Tibial nerve (tissue), 3 donors: ENCODE data around the gene ATG5.

ENCODE experiments used
- POLR2A ChIP-seq, 2 donors: fragments of 450-650 bp; IDR thresholded peaks; one replicate each; pipeline ENCODE4 v1.6.1; 2017; ENCODE audit warnings: antibody characterized with exemption in 2 of 2, mild to moderate bottlenecking in 2 of 2, moderate library complexity in 2 of 2
- TF ChIP-seq, protein P1 (sequence below), 5 experiments: fragments of 200-600 bp in 3 of 5; fragments of 450-650 bp in 2 of 5; sonication (generic) in 3 of 5; IDR thresholded peaks; one replicate each; pipeline ENCODE4 v1.5.1; 2016 to 2019; ENCODE audit warnings: antibody characterized with exemption in 5 of 5, mild to moderate bottlenecking in 3 of 5, moderate library complexity in 2 of 5

DNA sequence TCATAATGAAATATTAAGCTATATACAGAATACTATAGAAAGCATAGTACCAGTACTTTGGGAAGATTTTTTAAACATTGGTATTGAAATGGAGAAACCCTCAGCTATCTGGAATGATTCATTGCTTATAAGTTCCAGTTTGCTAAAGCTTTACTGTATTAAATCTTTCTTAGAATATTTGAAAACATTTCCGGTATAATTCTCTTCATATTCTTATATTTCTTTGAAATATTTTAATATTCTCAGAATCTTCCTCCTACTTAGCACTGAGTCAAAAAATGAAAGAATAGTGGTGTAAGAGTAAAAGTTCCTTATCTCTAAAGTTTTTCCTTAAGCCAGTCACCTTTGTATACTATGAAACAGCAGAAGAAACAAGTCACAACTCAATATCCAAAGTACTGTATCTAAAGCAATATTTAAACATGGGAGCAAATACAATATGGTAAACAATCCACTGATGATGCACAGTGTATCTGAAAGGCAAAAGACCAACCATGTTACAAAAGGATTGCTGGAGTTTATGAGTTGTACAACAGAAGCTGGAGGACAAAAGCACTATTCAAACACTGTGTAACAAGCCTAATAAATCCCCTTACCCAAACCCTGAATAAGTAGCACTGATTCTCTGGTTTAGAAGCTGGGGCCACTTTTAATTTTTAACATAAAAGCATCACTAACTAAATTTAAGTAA, 137.3 kb downstream of the ATG5 start:
- TF ChIP-seq, protein P1, sequence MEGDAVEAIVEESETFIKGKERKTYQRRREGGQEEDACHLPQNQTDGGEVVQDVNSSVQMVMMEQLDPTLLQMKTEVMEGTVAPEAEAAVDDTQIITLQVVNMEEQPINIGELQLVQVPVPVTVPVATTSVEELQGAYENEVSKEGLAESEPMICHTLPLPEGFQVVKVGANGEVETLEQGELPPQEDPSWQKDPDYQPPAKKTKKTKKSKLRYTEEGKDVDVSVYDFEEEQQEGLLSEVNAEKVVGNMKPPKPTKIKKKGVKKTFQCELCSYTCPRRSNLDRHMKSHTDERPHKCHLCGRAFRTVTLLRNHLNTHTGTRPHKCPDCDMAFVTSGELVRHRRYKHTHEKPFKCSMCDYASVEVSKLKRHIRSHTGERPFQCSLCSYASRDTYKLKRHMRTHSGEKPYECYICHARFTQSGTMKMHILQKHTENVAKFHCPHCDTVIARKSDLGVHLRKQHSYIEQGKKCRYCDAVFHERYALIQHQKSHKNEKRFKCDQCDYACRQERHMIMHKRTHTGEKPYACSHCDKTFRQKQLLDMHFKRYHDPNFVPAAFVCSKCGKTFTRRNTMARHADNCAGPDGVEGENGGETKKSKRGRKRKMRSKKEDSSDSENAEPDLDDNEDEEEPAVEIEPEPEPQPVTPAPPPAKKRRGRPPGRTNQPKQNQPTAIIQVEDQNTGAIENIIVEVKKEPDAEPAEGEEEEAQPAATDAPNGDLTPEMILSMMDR (IDR thresholded peaks at IDR 0.05), result no peak
- no peak for TF ChIP-seq POLR2A (IDR thresholded peaks at IDR 0.05)
